C4-2B (cell line): Measurements from ENCODE around the gene ASIC2.

Experiments
- ZFX ChIP-seq: fragments of 450-650 bp; IDR thresholded peaks from 2 replicates; pipeline ENCODE4 v1.6.1; 2017
- TF ChIP-seq, protein P1 (sequence below): fragments of 450-650 bp; conservative IDR thresholded peaks from 2 replicates; pipeline ENCODE4 v1.5.1; 2017; ENCODE audit warnings: mild to moderate bottlenecking

DNA sequence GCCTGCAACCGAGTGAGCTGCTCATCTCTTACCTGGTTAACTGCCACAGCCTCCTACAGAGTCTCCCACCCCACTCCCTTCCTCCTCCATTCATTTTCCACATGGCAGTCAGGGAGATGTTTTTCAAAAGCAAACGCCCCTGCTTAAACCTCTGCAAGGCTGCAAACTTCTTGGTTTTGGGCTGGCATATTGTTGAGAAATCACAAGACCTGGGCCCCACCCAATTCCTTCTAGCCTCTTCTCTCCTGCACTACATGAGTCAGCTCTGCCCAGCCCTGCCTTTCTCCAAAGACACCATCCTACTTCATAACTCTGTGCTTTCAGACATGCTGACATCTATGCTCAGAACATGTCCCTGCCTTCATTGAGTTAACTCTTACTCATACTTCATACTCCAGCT is 165.4 kb downstream of the ASIC2 start:
- TF ChIP-seq, protein P1, sequence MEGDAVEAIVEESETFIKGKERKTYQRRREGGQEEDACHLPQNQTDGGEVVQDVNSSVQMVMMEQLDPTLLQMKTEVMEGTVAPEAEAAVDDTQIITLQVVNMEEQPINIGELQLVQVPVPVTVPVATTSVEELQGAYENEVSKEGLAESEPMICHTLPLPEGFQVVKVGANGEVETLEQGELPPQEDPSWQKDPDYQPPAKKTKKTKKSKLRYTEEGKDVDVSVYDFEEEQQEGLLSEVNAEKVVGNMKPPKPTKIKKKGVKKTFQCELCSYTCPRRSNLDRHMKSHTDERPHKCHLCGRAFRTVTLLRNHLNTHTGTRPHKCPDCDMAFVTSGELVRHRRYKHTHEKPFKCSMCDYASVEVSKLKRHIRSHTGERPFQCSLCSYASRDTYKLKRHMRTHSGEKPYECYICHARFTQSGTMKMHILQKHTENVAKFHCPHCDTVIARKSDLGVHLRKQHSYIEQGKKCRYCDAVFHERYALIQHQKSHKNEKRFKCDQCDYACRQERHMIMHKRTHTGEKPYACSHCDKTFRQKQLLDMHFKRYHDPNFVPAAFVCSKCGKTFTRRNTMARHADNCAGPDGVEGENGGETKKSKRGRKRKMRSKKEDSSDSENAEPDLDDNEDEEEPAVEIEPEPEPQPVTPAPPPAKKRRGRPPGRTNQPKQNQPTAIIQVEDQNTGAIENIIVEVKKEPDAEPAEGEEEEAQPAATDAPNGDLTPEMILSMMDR, result no peak
- no peak for TF ChIP-seq ZFX
